Retinal pigment epithelial cell (primary cell): Measurements from ENCODE around the gene PNPLA3.

Experiments
- DNase-seq: peaks from one replicate; pipeline ENCODE4 v3.0.0-alpha.2; 2010; ENCODE audit warnings: low read depth
- H3K4me3 ChIP-seq: 2 replicates; pipeline ENCODE4 v1.5.1; 2011; ENCODE audit warnings: mild to moderate bottlenecking, low read length, control low read depth, moderate library complexity
- CTCF ChIP-seq: conservative IDR thresholded peaks from 2 replicates; pipeline ENCODE4 v1.5.1; 2011; ENCODE audit warnings: low read depth, low read length, control low read depth, inconsistent platforms

The PNPLA3 gene

GRCh38 chr22:43967069-43967468, 43.5 kb downstream of the PNPLA3 start:
- TF ChIP-seq CTCF, result no peak
- no peak for DNase-seq
- no peak overlapping the region for H3K4me3 ChIP-seq

GRCh38 chr22:43968614-43969013, 45.0 kb downstream of the PNPLA3 start:
- no peak for TF ChIP-seq CTCF
- no peak for DNase-seq
- H3K4me3 ChIP-seq, result no peak overlapping the region

GRCh38 chr22:43969021-43969878, 45.6 kb downstream of the PNPLA3 start:
- no peak for DNase-seq
- TF ChIP-seq CTCF, result no peak
- H3K4me3 ChIP-seq, result no peak overlapping the region

- DNase-seq, result no peak
- no peak overlapping the region for H3K4me3 ChIP-seq
- no peak for TF ChIP-seq CTCF
Observed at GRCh38 chr22:43969989-43970755, 46.6 kb downstream of the PNPLA3 start.

- no peak for DNase-seq
- no peak for TF ChIP-seq CTCF
- H3K4me3 ChIP-seq, result no peak overlapping the region
Observed at GRCh38 chr22:43971112-43971511, 47.5 kb downstream of the PNPLA3 start.

- DNase-seq, result no peak
- no peak for TF ChIP-seq CTCF
- H3K4me3 ChIP-seq, result no peak overlapping the region
Observed at GRCh38 chr22:43972931-43973462, 49.4 kb downstream of the PNPLA3 start.
